NCI-H82 (cell line): ENCODE measurements around the gene HIBADH.

Experiments
- DNase-seq: peaks from one replicate; lab custom pipeline; 2025; lab: John Stamatoyannopoulos, UW

The HIBADH gene

DNA sequence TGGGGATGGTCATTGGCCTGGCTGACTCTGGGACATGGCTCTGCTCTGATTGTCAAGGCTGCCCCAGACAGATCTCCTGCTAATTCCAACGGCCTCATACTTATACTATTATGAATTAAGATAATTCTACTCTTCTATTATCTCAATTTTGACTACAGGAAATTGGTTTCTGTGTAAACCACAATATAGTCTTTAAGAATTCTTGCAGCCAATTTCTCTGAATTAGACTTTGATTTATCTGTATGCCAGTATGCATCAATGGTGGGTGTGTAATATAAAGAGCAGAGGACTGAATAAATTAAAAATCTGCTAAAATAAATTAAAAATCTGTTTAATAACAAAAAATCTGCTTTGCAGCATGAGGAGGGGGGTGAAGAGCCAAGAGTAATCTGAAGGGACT lies 27.0 kb downstream of the HIBADH start:
- no peak for DNase-seq

DNA sequence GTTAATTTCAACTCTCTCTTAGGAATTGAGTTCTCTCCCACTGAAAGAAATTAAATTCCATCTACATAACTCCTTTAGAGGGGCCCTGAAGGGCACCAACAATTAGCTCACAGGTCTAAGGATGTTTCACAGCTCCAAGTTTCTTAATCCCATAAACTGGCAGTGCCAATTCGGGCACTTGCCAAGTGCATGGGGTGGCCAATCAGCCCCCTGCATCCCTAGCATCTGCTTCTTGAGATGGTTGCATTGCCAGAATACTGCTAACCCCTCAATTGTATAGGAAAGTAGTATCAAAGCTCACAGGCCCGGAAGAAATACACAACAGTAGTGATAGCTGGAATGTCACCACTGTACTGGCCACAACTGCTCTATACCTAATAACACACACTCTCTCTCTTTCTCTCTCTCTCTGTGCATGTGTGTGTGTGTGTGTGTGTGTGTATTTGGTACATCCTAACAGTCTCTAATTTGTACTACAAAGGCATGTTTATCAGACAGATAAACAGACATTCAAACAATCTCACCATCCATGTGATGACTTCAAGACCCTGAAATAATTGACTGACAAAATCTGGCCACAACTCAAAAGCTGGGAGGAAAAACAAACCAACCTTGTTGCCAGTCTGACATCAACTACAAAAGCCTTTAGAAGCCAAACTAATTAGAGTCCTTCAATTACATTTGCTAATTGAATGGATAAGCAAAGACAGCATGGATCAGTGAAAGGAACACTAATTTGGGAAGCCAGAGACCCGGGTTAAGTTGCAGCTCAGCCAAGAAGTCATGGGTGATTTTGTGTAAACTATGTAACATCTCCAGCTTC lies 27.8 kb downstream of the HIBADH start:
- no peak for DNase-seq

DNA sequence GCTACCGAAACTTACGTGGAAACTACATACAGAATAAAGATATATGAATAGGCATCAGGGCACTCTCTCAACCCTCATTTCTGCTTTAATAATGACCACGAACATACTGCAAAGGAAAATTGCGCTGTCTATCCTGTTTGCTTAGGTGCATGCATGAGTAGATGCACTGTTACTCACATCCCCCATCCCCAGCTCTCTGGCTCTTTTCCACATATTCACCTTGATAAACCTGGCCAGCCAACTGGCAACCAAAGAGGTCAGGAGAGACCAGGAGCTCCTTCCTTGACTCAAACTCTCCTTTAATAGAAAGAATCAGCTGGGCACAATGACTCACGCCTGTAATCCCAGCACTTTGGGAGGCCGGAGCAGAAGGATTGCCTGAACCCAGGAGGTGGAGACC lies 29.6 kb downstream of the HIBADH start:
- DNase-seq = no peak

DNA sequence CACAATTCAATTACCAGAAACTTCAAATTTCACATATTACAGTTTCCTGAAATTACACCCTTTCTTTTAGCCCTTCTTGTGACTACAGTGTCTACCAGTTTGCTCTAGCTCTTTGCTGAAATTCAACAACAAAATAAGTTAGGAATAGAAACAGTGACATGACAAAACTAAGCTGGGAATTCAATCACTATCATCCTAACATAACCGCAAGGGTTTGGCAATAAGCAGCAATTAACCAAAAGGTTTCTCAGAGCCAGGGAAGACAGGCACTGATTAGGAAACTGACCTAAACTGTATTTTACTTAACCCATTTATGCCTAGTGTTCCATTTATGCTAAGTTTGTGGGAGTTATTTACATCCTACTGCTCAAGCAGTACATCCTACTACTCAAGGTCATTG lies 31.3 kb downstream of the HIBADH start:
- DNase-seq = no peak

DNA sequence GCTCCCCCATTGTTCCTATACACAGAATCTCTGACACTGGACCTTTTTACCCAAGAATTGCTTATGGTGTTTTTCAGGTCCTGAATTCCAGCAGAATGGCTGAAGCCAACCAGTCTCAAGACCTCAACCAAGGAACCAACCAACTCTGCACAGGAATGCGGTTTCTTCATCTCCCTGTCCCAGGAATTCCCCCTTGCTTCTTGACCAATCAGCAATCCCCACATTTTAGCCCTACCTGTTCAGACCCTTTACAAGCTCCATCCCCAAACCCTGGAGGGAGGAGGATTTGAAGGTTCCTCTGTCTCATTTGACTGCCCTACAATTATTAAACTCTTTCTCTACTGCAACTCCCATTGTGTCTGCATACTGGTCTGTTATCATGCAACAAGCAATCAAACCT lies 35.5 kb downstream of the HIBADH start:
- DNase-seq = no peak

DNA sequence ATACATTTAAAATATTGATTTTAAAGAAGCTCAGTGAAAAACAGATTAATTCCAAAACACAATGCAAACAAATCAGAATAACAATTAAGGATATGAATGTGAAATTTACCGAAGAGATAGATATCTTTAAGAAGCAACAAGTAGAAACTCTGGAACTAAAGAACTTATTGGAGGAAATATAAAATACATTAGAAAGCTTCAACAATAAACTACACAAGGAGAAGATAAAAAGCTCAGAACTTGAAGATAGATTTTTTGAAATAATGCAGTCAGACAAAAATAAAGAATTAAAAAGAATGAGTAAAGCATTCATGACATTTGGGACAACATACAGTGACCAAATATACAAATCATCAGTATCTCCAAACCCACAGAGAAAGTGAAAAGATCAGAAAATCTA lies 43.2 kb downstream of the HIBADH start:
- DNase-seq = peak; percentile 8

DNA sequence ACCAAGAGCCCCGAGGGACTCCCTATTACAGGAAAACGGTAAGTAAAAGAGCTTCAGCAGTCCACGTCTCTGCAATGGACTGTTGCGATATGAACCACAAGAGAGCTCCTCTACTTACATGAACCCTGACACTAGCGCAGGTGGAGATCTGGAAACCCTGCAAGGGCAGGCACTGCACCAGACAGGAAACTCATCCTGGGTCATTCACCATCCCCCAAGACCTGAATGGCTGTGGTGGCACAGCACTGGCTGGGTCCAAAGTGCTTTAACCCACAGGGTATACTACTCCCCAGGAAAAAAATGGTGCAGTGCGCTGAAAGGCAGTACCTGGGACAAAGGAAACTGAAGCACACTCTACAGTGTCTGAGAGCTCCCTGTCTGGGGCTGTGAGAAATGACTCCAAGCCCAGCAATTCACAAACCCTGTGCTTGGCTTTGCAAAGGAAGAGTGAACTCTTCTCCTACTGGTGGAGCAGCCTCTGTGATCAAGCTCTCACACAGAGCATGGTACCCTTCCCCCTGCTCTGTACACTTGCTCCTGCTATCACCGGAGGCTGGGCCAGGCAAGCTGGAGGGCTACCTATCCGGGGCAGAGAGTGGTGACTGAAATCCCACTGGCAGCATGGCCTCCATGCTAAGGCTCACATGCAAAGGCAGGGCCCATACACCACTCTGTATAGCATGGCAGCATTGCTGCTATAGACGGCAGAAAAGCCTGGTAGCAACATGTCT lies 44.9 kb downstream of the HIBADH start:
- no peak for DNase-seq

DNA sequence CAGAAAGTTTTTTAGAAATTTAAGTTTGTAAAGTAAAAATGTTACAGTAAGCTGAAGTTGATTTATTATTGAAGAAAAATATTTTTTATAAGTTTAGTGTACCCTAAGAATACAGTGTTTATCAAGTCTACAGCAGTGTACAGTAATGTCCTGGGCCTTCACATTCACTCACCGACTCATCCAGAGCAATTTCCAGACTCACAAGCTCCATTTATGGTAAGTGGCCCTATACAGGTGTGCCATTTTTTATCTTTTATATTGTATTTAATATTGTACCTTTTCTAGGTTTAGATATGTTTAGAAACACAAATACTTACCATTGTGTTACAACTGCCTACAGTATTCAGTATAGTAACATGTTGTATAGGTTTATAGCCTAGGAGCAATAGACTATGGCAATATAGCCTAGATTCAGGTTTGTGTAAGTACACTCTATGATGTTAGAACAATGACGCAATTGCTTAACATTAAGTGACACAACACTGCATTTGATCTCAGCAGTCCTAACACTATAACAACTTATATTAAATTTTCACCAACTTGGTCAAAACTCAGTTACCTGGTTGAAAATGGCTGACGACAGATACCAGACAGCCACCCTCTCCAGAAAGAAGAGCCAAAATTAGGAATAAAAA lies 45.7 kb downstream of the HIBADH start:
- DNase-seq = no peak

DNA sequence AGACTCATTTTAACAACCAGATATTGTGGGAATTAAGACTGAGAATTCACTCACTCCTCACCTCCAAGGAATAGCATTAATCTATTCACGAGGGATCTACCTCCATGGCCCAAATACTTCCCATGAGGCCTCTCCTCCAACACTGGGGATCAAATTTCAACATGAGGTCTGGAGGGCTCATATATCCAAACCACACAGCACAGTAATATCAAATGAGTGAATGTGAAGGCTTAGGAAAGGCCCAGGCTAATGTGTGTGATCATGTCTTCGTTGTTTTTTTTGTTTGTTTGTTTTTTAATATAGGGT lies 46.5 kb downstream of the HIBADH start:
- DNase-seq = no peak

DNA sequence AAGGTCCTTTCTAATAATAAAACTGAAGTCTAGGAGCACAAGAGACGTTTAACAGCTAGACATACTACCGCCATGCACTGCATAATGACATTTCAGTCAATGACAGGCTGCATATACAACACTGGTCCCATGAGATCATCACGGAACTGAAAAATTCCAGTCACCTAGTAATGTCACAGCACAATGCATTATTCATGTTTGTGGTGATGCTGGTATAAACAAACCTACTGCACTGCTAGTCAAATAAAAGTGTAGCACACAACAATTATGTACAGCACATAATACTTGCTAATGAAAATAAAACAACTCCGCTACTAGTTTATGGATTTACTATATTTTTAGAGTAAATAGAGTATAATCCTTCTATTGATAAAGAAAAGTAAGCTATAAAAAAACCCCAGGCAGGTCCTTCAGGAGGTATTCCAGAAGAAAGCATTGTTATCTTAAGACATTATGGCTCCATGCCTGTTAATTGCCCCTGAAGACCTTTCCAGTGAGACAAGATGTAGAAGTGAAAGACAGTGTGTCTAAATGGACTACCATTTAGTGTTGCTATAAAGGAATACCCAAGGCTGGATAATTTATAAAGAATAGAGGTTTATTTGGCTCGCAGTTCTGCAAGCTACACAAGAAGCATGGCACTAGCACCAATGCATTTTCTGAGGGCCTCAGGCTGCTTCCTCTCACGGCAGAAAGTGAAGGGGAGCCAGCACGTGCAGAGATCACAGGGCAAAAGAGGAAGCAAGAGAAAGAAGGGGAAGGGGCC lies 47.1 kb downstream of the HIBADH start:
- no peak for DNase-seq

DNA sequence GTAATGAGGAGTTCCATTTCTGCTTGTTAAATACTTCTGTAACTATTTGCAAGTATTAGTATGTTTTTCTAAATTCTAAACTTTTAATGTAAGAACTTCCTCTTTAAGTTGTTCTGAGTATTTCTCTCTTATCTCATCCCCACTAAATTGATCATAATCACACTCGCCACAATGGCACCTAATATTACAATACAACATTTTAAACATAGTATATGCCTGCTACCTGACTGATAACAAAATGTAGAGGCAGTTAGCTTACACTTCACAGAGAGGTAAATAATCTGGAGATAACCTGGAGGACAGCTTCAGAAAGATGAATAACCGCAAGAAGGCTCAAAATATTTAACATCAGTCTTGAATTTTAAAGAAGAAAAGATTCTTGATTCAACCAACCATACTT lies 48.6 kb downstream of the HIBADH start:
- DNase-seq = no peak

DNA sequence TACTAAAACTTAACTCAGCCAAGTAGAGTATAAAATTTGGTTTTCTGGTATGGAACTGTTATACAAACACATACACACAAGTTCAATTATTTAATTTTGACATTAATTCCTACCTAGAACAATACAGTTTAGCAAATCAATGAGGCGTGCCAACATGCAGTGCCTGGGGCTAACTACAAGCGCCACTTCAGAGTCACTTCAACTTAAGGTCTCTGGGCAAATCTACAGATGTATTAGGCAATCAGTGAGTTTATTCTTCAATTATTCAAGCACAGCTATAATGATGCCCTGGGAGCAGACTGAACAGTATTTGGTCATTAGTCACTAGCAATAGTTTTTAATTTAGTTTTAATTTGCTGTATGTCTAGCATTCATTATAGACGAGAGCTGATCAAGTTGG lies 51.6 kb downstream of the HIBADH start:
- no peak for DNase-seq

DNA sequence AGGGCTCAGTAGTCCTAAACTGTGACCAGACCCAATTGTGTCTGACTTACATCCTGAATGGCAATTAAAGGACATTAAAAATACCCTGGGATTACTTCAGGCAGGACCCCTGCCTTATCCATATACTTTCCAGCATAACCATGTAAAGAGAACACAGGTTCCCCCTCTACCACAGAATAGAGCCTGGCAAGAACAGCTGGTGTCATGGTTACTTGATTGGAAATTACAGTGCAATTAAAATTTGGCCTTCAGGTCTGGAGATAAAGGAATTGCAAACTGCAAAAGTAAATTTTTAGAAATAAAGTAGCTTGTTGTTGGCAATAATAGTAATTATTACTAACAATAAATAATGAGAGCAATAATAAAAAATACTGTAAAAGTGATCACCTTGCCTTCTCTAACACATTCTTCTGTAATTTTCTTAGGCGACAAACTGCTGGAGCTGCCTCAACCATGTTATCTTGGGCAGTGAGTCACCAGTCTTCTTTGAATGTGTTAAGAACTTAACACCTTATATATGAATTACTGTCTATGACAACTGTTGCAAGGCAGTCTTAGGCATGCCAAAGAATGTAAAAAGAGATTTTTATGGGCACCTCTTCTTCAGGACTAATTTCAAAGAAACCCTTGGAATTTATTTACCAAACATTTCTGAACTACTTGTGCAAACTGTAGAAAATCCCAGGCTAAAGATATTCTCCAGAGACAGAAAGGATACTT lies 53.7 kb downstream of the HIBADH start:
- DNase-seq = no peak

DNA sequence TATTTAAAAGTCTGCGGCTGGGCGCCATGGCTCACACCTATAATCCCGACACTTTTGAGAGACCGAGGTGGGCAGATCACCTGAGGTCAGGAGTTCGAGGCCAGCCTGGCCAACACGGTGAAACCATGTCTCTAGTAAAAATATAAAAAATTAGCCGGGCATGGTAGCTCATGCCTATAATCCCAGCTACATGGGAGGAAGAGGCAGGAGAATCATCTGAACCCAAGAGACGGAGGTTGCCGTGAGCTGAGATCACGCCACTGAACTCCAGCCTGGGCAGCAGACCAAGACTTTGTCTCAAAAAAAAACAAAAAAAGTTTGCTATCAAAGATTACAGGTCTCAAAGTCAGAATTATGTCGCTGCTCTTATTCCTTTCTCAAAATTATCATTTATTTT lies 55.5 kb downstream of the HIBADH start:
- no peak for DNase-seq

DNA sequence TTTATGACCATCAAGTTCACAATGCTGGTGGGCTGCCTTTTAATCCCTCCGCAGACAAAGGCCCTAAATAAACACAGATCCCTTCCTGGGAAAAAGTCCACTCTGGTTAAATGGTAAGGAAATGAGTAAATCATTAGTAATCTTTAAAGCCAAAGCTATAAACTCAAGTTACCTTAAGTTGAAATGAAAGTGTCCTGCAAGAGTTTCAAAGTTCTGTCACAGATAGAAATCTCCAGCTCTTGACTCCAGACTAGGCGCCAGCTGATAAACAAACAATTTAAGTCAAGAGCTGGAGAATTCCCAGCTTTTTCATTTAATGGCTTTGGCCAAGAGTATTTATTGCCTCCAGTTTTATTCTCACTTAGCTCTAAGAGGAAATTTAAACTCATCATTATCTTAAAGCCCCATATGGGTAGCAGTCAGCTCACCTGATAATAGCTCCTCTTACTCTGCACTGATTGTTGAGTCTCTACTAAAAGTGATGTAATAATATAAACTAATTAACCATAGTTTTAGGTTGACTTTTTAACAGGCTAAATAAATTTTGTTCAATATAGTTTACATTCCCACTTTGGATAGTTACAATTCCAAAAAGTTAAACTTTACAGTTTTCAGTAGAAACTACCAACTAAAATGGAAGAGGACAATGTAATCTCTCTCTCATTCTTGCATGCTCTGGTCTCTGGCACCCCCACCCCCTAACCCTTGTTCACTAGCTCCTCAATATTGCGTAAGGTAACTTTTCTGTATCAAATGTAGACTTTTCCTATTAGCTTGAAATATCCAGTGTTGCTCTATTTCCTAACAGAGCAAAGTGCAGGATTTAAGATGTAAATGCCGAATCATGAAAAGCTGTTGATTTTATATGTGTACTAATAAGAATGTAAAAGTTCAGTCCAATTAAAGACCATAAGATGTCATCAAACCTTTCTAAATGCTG lies 56.1 kb downstream of the HIBADH start:
- DNase-seq = no peak

DNA sequence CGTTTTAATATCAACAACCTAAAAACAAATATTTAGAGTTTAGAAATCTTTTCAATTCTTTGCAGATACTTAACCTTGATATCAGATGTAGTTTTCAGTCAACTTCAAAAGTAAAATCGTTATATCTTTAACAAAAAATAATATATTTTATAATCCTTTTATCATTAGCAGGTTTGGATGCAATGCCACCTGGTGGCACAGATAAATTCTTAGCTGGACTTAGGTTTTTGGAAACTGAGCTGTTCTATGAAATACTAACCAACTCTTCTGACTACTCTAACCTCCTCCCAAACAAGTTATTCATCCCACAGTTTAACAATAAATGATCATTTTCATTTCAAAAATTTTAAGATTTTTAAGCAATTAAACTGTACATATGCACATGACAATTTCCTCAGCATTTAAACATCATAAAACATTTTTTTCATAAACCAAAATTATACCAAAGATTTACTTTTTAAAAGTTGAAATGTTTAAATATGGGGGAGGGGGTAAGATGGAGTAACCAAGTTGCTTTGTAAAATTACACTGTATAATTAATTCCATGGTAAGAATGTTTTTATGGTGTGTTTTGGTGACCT lies 56.9 kb downstream of the HIBADH start:
- peak; percentile 54 for DNase-seq

DNA sequence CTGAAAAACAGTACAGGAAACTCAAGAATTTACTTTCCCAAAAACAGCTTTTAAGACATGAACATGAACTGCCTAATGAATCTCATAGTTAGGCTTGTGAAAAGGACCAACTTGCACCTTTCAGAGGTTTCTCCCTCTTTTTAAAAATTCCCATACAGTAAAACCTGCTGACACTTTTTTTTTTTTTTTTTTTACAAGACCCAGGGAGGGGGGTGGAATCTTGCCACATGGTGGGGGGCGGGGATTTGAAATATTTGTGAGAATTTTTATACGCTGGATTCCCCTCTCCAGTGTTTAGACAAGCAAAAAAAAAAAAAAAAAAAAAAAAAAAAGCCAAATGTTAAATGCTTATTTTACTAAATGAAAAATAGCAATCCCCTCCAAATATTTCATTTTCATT lies 57.4 kb downstream of the HIBADH start:
- DNase-seq = no peak

DNA sequence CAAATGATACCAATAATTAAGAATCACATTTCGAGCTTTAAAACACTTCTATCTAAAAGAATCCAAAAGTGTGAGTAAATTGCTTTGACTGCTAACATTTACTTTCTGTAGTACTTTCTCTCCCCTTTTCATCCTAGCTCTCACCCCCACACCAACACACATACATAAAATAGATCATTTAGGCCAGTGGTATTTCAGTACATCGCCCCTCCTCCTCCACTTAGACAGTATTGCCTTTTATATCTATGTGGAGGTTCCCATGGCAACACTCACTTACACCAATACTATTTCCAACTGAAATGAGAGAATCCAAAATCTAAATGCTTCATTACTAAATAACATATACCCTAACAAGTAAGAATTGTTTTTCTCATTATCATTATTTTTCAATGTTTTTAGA lies 58.9 kb downstream of the HIBADH start:
- peak; percentile 30 for DNase-seq

DNA sequence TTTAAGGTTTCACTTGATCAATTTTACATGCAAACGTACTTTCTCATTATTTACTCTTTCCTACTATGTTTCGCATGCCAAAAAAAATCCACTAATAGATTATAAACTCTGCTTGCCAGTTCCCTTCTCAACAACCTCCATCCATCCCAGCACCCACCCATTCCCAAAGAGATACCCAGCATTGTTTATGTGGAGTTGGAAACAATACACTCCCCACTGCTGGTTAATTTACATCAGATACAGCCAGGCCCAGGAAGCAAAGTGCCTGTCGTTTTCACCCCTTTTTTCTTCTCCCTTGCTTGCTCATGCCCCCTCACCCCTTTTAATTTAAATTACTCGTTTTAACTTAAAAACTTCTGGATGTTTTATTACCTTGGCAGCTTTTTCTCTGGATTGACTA lies 59.9 kb downstream of the HIBADH start:
- DNase-seq = peak; percentile 7

DNA sequence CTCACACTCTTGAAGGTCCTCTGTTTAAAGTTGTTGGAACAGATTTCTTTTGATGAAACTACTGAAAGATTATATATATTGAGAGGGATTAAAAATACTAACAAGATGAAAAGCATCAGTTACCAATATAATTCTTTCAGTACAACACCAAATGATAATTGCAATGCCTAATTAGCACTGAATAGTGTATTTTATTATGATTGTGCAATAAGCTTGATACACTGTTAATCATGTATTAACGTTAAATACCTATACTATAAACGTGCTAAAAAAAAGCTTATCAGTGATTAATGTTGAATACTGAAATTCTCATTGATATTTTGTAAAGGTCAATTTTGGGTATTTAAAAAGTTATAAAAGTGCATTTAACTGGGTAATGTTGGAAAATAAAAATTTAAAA lies 61.5 kb downstream of the HIBADH start:
- DNase-seq = no peak
